Mesenteric fat pad (tissue), 1 donor: Measurements from ENCODE around the gene ODAD3. TPM values are rescaled to one million over a fixed set of nuclear protein-coding genes. Genes with fewer than 3 reads are reported as not detected.
"Not testable (repeated sequence)": the region's sequence is repeated elsewhere in the genome, so short reads cannot be mapped to it uniquely, and the experiment has no call there.

Experiments used
- DNase-seq: peaks from one replicate; pipeline ENCODE4 v3.0.0-alpha.2; 2020; ENCODE audit warnings: low spot score
- total RNA-seq: library from RNA; stranded (reverse); fragmentation: NEBNext Ultra II Directional; extraction: Animal tissue kit (Norgen Biotek cat#: 25700); gene quantifications from one replicate; pipeline ENCODE4 v1.2.1, GENCODE V29; 2021
- donor health status: DM: yes; HTN: yes; CAD: no.

ODAD3 gene
- total RNA-seq, 1 donor from 2014 or later = 0.35 TPM

DNA sequence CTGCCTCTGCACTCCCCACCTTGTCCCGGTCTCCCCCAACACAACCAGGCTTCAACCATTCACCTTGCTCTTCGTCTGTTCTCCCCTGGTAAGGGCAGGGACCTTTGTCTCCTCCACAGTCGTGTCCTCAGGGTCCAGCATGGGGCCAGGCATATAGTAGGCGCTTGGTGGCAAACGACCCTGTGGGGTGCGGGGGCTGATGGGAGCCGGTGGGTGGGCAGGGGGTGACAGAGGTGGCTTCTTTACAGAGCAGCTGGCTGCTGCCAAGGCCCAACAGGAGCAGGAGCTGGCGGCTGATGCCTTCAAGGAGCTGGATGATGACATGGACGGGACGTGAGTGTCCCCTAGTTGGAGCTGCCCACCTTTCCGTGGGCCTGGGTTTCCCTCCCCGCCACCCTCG is 10.2 kb upstream of the ODAD3 start:
- DNase-seq = no peak

DNA sequence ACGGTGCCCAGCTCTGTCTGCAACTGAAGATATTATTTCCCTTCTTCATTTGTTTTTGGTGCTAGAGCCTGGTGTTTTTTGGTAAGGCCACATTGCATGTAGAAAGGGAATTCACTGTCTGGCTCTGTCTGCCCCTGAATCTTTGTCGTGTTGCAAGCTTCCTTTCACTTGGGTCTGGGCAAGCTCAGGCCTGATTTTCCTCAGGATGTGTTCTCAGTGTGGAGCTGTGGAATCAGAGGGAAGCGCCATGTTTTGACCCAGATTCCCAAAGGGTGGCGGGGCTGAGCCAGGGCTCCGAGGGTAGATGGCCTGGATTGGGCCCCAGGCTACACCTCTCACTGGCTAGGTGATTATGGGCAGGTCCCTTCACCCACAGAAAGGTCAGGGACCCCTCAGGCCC is 9.1 kb upstream of the ODAD3 start:
- DNase-seq = no peak

DNA sequence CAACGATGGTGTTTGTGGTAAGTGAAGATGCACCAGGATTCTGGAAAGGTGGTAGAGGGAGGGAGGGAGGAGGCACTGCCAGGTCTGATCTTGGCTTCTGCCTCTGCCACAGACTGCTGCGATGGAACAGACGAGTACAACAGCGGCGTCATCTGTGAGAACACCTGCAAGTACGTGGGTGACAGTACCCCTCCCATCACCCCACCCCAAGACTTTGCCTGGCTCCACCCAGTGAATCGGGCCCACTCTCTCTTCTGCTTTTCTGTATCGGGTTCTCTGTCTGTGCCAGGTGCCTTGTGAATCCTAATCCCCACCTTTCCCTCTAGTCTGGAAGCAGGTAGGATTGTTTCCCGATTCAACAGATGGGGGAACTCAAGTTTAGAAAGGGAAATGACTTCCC is 3.0 kb upstream of the ODAD3 start:
- DNase-seq = no peak

DNA sequence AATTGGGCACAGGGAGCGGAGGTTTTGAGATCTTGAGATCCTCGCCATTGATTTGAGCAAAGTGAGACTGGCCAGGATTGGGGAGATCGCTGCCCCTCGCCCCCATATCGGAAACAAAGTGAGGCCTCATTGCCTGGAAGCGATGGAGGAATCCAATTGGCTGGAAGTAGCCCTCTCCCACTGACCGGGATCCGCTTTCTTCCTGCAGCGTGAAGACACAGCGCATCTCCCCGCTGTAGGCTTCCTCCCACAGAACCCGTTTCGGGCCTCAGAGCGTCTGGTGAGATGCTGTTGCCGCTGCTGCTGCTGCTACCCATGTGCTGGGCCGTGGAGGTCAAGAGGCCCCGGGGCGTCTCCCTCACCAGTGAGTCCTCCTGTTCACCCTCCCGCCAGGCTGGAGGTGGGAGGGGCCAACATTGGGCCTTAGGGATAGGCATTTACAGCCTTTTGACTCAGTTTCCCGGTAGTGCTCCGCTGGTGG is 952 bp upstream of the ODAD3 start:
- DNase-seq = no peak

DNA sequence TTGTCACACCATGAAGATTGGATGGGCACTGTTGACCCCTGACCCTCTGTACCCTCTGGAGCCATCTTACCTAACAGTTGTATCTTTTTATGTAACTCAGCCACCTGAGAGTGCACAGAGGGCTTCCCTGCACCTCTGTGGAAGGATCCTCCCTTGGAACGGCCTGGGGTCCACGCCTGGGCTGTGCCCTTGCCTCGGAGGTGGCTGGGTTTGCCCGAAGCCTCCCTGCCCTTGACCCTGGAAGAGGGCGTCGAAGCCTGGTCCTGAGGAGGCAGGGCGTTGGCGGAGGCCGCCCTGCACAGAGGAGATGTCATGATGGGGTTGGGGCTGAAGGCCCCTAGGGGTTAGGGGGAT is 241 bp downstream of the ODAD3 start:
- no peak for DNase-seq

DNA sequence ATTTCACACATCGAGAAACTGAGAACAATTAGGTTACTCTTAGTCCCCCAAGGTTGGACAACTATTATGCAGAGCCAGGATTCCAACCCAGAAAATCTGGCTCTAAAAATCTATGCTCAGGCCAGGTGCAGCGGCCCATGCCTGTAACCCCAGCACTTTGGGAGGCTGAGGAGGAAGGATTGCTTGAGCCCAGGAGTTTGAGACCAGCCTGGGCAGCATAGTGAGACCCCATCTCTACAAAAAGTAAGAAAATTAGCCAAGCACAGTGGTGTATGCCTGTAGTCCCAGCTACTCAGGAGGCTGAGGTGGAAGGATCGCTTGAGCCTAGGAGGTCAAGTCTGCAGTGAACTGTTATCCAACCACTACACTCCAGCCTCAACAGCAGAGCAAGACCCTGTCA is 1.4 kb downstream of the ODAD3 start:
- DNase-seq = not testable (repeated sequence)

DNA sequence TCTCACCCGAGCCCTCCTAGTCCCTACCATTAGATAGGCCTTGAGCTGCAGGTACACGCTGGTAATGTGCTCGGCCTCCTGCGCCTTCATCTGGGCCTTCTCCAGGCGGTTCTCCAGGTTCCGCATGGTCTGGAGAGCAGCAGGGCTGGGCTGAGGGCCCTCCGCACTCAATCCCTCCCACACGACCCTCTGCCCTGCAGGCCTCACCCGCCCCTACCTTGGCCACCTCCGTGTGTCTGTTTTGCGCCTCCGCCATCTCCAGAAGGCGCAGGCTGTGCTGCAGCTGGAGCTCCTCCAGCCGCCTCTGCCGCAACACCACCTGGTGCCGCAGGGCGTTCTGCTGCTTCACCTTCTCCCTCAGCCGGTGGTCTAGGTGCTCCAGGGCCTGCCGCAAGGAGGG is 8.3 kb downstream of the ODAD3 start:
- DNase-seq = no peak

DNA sequence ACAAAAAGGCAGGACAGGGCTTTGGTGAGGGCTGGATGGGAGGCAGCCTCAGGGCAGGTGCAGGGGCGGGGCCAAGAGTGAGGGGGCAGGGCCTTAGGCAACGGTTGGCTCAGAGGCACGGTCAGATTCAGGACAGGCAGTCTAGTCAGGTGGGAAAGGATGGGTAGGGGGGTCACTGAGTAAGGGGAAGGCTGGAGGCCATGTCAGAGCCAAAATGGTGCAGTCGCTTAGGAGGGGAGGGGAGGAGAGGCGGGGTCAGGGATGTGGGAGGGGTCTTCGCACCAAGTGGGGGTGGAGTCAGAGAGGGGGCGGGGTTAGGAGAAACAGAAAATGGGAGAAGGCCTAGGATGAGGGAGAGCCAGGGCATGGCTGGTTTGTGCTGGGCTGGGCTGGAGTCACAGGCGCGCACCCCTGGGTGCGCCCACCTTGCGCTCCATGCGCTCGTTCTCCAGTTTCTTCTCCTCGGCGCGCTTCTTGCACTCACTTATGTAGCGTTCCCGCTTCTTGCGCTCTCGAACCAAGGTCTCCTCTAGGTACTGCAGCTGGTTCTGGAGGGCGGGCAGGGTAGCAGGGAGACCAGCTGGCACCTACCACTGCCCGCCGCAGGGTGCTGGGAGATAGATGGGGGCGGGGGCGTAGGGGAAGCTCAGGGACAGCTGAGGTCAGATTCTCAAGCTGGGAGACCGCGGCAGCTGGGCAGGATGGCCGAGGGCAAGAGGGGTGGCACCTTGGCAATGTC is 9.0 kb downstream of the ODAD3 start:
- DNase-seq = no peak

DNA sequence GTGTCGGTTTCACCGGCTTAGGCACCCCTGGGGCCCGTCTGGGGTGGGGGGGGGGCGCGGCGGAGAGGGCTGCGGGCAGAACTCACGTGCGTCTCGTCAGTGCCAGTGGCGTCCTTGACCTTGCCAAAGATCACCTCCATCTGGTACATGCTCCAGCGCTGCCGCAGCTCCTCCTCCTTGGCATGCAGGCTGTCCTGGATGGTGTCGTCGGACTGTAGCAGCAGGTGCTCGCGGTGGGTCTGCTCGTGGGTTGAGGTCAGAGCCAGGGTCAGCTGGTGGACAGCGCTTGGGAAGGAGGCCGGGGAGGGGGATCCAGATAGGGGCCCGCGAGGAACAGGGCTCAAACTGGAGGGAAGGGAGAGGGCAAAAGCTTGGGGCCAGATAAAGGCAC is 11.1 kb downstream of the ODAD3 start:
- DNase-seq = no peak

DNA sequence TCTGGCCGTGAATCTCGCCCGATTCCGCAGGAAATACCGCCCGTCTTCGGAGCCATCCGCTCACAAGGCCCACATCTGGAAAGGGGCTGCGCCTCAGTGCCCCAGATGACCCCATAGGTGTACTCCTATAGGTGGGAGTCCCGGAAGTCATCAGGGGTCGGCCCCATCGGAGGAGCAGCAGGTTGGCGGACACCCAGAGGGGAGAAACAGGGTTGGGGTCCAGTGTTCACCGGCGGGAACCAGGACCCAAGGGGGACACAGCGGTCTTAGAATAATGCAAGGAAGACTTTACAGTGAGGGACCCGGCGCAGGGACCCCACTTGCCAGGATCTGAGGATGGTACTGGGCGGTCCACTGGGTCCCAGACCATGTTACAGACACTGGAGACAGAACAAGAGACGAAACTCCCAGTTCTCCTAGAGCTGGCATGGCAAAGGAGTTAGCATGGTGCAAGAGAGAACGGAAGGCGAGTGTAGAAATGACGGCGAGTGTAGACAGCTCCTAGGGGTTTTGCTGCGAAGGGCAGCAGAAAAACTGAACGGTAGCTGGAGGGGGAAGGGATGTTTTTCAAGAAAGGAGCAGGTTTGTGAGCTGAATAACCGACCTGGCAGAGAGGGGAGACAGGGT is 11.6 kb downstream of the ODAD3 start:
- DNase-seq = no peak

DNA sequence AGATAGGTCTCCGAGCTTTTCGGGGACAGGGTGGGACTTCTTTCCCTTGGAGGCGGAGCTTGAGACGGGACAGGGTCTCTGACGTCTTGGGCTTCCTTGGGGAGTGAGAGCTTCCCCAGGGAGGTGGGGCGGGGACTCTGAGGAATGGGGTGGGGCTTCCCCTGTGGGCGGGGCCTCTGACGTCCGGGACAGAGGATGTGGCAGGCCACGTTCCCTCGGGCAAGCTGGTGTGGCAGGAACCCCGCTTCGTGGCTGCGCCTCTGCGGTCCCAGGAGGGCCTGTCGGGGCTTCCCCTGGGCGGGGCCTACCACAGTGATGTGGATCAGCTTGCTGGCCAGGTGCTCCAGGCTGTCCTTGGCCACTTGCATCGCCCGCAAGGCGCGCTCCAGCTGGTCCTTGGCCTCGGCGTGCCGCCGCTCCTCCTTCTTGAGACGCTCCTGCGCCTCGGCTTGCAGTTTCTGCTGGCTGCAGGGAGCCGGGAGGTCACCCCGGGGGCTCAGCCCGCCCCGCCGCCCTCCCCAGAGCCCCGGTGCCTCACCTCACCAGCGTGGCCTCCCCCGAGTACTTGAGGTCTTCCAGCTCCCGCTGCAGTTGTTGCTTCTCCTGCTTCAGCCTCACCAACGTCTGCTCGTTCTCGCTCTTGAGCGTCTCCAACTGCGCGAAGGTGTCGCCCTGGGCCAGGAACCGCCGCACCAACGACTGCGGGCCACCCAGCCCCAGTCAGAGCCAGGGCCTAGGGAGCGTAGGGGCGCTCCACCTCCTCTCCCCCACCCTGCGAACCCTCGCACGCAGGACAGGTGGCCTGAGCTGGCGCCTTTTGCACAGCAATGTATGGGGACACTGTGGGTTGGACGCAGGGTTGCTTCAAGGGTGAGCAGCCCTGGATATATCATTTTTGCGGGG is 12.5 kb downstream of the ODAD3 start:
- DNase-seq = no peak

DNA sequence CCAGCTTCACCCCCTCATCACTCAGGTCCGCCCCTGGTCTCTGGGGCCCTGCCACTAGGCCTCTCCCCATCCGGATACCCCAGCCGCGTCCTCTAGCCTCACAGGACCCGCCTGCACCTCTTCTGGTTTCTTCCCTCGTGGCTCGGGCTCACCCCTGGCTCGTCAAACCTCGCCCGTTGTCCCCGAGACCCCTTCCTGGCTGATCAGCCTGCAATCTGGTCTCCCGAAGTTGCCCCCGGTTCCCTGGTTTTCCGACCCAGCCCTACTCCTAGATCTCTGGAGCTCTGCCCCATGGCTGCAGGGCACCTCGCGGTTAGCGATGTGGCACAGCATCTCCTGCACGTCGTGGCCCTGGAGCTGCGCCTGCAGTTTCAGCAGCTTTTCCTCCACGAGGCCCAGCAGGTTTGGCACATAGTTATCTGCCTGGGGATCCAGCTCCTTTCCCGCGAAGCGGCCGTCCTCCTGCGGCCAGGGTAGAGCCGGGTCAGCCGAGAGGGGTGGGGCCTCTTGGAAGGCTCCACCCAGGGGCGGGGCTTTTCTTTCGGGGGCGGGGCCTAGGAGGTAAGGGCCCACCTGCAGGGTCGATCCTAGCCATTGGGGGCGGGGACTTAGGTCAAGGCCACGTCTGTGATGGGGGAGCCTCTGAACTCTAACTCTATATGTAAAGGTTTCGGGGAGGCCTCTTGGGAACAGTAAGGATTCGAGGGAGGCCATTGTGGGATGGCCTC is 13.4 kb downstream of the ODAD3 start:
- DNase-seq = no peak

DNA sequence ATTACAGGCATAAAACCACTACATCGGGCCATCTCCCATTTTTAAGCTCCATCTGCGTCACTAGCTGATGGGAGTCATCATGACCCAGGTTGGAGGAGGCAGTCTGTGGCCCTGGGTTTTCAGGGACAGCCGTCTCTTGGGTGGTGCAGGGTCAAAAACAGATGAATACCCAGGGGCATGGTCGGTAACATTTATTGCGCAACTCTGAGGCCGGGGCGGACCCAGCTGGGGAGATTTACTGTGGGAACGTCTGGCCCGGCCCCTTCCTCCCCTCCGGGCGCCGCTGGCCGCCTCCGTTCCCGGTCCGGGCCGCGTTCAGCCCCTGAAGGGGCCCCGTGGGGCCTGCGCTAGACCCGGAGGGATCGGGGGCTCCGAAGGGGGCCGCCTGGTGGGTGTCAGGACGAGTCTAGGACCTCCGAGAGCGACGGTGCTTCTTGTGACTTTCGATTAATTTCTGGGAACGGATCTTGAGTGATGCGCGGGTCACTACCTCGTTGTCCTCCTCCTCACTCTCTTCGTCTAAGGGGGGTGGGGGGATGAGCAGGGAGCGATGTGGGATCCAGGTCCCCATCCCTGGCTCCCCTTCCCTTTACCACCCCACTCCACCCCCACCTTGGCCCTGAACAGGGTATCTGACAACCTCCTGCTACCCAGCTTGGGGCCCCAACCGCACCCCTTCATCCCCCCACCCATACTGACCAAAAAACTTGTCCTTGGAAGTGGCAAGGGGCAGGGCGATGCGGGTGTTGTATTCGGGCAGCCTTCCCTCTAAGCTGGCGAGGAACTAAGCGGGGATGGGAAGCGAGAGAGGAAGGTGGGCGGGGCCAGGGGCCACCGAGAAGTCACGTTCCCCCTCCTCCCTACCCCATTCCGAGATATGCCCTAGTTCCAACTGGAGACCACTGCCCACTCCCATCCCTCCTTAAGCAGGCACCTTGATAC is 14.2 kb downstream of the ODAD3 start:
- no peak for DNase-seq

DNA sequence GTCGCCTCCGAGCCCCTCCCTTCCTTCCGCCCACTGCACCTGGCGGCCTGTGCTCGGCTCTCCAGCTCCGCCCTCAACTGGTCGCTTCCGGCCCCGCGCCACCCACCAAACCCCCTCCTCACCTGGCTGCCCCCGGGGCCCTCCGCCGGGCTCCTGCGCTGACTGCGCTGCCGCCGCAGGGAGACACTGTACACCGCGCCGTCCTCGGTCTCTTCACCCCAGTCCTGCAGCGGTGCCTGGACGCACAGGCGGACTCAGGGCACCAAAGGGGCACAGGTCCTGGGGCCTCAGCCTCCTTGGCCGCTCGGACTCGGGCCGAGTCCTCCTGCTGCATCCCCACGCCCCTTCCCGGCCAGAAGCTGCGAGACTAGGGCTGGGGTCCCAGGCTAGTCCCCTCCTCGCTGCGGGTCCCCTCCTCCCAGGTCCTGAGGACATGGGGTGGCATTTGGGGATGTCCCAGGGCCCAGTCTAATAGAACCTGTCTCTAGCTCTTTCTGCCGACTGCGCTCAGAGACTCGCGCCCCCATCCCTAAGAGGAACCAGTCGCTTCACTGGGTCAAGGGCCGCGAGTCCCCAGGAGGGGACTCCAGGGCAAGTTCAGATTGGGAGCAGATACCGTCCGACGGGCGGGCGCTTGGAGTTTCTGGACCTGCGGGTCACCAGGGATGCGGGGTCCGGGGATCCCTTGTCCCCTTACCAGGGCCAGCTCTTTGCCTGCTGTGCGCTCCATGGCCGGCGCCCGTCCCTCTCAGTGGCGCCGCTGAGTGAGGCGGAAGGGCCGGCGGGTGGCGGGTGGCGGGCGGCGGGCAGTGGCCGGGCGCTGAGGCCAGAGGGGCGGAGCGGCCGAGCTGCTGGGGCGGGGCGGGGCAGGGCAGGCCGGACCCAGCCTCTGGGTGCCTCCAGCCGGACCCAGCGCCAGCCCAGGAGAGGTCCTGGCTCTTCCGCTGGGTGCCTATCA is 16.1 kb downstream of the ODAD3 start, which contains the start of gene RGL3:
Gene RGL3, minus strand, starts transcription at position 766 of the 958 bp plus-strand sequence. Its CDS starts 36 bp downstream, at position 730.
- DNase-seq = no peak

DNA sequence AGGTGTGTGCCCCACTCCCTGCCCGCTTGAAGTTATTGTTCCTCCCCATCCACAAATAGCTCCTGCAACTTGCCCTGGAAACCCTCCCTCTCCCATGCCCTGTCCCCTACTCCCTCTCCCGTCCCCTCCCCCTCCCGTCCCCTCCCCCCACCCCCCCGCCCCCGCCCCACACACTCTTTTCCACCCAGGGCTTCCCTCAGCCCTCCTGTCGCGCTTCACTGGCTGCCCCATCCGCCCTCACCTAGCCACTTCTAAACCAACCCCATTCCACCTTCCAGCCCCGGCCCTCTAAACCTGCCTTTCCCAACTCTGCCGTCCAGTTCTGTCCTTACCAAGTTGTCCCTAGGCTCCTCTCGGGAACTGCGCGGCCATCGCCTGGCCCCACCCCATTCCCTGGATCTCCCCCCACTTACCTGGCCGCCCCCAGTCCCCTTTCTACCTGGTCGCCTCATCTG is 16.8 kb downstream of the ODAD3 start:
- DNase-seq = no peak

DNA sequence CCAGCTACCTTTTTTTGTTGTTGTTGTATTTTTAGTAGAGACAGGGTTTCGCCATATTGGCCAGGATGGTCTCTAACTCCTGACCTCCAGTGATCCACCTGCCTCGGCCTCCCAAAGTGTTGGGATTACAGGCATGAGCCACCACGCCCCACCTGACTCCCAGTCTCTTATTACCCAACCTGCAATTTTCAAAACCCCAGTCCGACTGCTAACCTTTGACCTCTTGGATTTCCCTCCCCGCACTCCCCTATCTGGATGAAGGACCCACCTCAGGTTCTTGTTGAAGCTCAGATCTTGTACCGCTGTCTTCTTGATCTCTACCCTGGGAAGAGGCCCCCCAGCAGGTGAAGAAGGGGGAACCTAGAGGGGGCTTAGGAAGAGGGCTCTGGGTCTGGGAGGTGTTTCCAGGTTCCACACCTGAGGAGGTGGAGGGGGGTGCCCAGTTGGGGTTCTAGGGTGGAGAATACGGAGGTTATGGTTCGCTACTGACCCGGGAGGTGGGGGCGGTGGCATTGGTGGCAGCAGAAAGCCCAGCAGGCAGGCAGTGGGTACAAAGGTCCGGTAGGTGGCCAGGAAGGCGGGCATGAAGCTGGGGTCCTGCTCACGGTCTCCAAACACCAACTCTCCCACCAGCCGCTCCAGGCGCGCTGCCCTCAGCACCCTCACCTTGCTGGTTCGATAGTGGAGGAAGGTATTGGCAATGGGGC is 18.4 kb downstream of the ODAD3 start:
- DNase-seq = no peak

DNA sequence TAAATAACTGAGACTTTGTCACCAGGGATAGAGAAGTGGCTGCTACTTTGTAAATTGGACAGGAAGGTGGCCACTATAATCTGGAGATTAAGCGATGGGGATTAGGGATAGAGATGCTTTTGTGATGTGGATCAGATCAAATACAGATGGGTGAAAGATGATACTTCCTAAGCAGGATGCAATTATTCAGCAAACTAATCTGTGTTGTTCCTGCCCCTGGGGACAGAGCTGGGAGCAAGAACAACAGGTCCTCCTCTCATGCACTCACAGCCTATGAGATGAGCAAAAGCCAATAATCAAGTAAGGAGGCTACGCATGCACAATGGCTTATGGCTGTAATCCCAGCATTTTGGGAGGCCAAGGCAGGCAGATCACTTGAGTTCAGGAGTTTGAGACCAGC is 20.4 kb downstream of the ODAD3 start:
- DNase-seq = no peak

DNA sequence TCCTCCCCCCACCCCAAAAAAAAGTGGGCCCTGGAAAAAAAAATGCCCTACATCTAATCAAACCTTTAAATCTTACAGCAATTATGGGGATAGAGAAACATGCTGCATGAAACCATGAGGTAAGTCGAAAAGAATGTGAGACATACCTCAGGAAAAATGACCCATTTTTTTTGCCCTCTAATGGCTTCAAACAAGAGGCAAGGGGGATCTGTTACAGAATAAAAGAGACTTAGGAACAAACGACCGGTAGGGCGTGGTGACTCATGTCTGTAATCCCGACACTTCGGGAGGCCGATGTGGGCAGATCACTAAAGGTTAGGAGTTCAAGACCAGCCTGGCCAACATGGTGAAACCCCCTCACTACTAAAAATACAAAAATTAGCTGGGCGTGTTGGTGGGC is 24.2 kb downstream of the ODAD3 start:
- DNase-seq = no peak
